ENCODE data around the gene CD99L2. TPM values are rescaled to one million over a fixed set of nuclear protein-coding genes. Genes with fewer than 3 reads are reported as not detected.

CD99L2 gene
- total RNA-seq, 1 experiment from 2014 or later: 9.4 TPM

DNA sequence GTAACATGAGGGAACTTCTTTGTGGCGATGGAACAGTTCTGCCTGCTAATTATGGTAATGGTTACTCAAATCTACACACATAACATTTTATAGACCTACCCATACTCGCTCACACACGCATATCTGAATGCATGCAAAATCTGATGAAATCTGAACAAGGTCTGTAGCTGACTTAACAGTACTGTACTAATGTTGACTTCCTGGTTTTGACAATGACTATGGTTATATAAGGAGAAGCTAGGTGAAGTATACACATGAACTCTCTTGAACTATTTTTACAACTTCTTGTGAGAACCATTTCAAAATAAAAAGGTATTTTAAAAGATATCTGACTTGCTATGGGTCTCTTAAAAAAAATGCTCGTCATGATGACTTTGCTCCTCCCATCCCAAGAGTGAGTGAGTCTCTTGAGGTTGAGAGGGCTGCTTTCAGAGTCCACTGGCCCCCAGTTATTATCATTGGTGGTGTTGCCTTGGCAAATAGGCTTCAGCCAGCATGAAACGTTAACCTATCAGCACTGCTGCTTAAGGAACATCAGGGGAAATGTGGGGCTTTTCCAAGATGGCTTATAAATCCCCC lies 105.4 kb downstream of the CD99L2 start (continued):
- TF ChIP-seq, protein P1, sequence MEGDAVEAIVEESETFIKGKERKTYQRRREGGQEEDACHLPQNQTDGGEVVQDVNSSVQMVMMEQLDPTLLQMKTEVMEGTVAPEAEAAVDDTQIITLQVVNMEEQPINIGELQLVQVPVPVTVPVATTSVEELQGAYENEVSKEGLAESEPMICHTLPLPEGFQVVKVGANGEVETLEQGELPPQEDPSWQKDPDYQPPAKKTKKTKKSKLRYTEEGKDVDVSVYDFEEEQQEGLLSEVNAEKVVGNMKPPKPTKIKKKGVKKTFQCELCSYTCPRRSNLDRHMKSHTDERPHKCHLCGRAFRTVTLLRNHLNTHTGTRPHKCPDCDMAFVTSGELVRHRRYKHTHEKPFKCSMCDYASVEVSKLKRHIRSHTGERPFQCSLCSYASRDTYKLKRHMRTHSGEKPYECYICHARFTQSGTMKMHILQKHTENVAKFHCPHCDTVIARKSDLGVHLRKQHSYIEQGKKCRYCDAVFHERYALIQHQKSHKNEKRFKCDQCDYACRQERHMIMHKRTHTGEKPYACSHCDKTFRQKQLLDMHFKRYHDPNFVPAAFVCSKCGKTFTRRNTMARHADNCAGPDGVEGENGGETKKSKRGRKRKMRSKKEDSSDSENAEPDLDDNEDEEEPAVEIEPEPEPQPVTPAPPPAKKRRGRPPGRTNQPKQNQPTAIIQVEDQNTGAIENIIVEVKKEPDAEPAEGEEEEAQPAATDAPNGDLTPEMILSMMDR (IDR thresholded peaks at IDR 0.05): no peak

DNA sequence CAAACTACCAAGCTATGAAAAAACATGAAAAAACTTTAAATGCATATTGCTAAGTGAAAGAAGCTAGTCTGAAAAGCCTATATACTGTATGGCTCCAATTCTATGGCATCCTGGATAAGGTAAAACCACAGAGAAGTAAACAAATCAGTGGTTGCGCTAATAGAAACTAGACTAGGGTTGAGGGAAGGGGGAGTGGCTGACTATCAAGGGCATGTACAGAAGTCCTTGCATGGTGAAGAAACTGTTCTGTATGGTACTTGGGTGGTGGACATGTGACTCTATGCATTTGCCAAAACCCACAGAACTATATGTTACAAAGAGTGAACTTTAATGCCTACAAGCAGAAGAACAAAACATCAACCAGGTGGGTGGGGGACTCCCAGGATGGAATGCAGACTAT lies 108.4 kb downstream of the CD99L2 start:
- ChIA-PET POLR2A (no interaction called here), CTCF (no interaction called here)
- DNase-seq (ENCODE audit: low spot score) (no peak), ATAC-seq (no peak)
- H3K27ac Mint-ChIP-seq: no peak overlapping the region
- TF ChIP-seq, protein P2, sequence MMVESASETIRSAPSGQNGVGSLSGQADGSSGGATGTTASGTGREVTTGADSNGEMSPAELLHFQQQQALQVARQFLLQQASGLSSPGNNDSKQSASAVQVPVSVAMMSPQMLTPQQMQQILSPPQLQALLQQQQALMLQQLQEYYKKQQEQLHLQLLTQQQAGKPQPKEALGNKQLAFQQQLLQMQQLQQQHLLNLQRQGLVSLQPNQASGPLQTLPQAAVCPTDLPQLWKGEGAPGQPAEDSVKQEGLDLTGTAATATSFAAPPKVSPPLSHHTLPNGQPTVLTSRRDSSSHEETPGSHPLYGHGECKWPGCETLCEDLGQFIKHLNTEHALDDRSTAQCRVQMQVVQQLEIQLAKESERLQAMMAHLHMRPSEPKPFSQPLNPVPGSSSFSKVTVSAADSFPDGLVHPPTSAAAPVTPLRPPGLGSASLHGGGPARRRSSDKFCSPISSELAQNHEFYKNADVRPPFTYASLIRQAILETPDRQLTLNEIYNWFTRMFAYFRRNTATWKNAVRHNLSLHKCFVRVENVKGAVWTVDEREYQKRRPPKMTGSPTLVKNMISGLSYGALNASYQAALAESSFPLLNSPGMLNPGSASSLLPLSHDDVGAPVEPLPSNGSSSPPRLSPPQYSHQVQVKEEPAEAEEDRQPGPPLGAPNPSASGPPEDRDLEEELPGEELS (CRISPR knock-in tag; IDR thresholded peaks at IDR 0.05): no peak
- TF ChIP-seq, protein P3, sequence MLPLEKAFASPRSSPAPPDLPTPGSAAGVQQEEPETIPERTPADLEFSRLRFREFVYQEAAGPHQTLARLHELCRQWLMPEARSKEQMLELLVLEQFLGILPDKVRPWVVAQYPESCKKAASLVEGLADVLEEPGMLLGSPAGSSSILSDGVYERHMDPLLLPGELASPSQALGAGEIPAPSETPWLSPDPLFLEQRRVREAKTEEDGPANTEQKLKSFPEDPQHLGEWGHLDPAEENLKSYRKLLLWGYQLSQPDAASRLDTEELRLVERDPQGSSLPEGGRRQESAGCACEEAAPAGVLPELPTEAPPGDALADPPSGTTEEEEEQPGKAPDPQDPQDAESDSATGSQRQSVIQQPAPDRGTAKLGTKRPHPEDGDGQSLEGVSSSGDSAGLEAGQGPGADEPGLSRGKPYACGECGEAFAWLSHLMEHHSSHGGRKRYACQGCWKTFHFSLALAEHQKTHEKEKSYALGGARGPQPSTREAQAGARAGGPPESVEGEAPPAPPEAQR (CRISPR knock-in tag; IDR thresholded peaks at IDR 0.05): no peak
- no peak for TF ChIP-seq FOXJ3 (CRISPR knock-in tag; IDR thresholded peaks at IDR 0.05; ENCODE audit: borderline replicate concordance)
- no peak for TF ChIP-seq FOXP1 (CRISPR knock-in tag; IDR thresholded peaks at IDR 0.05; ENCODE audit: borderline replicate concordance)
- no peak for TF ChIP-seq ESRRA (CRISPR knock-in tag; IDR thresholded peaks at IDR 0.05; ENCODE audit: borderline replicate concordance)
- TF ChIP-seq, protein P4, sequence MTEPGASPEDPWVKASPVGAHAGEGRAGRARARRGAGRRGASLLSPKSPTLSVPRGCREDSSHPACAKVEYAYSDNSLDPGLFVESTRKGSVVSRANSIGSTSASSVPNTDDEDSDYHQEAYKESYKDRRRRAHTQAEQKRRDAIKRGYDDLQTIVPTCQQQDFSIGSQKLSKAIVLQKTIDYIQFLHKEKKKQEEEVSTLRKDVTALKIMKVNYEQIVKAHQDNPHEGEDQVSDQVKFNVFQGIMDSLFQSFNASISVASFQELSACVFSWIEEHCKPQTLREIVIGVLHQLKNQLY (CRISPR knock-in tag; IDR thresholded peaks at IDR 0.05): no peak
- no peak for TF ChIP-seq ATF1 (CRISPR knock-in tag; IDR thresholded peaks at IDR 0.05)
- H3K36me3 Mint-ChIP-seq: peaks cover 47% of the 10 kb centered on the region
- H3K4me1 Mint-ChIP-seq: no peaks in the 10 kb centered on the region
- H3K4me3 Mint-ChIP-seq: no peak overlapping the region
- H3K27me3 Mint-ChIP-seq (ENCODE audit: low read depth): no peaks in the 10 kb centered on the region
- no peaks in the 10 kb centered on the region for H3K9me3 Mint-ChIP-seq

DNA sequence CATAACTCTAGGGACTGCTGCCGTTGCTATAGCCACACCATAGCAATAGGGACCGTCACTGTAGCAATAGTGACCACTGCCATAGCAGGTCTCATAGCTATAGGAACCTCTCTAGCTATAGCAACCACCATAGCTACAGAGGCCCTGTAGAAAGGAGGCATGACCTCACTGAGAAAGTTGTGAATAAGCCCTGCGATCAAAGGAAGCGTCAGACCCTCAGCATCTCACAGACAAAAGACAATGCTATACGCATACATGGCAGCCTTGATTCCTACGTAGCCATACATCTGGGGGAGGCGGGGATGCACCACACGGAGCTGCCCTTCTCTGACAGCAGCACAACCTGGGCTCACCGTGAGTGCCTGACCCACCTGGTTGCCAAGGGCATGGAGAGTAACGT lies 116.8 kb downstream of the CD99L2 start:
- no peak for ATAC-seq
- H3K27ac Mint-ChIP-seq: no peak overlapping the region
- no peak overlapping the region for H3K4me3 Mint-ChIP-seq
- ChIA-PET CTCF (interaction anchor here (1.6 kb wide), 1 partner anchor 10 kb away, joined by 11 read pairs; no protein-coding TSS in a partner anchor), POLR2A (no interaction called here)
- DNase-seq (ENCODE audit: low spot score): no peak
- no peaks in the 10 kb centered on the region for H3K9me3 Mint-ChIP-seq
- H3K36me3 Mint-ChIP-seq: 0 out of 2 replicates have a peak, but pooled peaks cover under 1% of the 10 kb centered on the region
- H3K4me1 Mint-ChIP-seq: peaks cover 27% of the 10 kb centered on the region
- H3K27me3 Mint-ChIP-seq (ENCODE audit: low read depth): no peaks in the 10 kb centered on the region
- TF ChIP-seq, protein P5, sequence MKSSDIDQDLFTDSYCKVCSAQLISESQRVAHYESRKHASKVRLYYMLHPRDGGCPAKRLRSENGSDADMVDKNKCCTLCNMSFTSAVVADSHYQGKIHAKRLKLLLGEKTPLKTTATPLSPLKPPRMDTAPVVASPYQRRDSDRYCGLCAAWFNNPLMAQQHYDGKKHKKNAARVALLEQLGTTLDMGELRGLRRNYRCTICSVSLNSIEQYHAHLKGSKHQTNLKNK (CRISPR knock-in tag; IDR thresholded peaks at IDR 0.05): no peak
- TF ChIP-seq, protein P6, sequence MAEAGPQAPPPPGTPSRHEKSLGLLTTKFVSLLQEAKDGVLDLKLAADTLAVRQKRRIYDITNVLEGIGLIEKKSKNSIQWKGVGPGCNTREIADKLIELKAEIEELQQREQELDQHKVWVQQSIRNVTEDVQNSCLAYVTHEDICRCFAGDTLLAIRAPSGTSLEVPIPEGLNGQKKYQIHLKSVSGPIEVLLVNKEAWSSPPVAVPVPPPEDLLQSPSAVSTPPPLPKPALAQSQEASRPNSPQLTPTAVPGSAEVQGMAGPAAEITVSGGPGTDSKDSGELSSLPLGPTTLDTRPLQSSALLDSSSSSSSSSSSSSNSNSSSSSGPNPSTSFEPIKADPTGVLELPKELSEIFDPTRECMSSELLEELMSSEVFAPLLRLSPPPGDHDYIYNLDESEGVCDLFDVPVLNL (CRISPR knock-in tag; IDR thresholded peaks at IDR 0.05; ENCODE audit: borderline replicate concordance, low read depth): no peak
- TF ChIP-seq, protein P7, sequence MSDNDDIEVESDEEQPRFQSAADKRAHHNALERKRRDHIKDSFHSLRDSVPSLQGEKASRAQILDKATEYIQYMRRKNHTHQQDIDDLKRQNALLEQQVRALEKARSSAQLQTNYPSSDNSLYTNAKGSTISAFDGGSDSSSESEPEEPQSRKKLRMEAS (CRISPR knock-in tag; IDR thresholded peaks at IDR 0.05): no peak
- TF ChIP-seq ZNF416 (CRISPR knock-in tag; IDR thresholded peaks at IDR 0.05) (no peak), CREM (CRISPR knock-in tag; IDR thresholded peaks at IDR 0.05) (no peak), CREB1 (CRISPR knock-in tag; IDR thresholded peaks at IDR 0.05) (no peak), FOXJ3 (CRISPR knock-in tag; IDR thresholded peaks at IDR 0.05; ENCODE audit: borderline replicate concordance) (no peak), ZNF232 (CRISPR knock-in tag; IDR thresholded peaks at IDR 0.05) (no peak), ZNF138 (CRISPR knock-in tag; conservative IDR thresholded peaks at IDR 0.05) (no peak), MYBL2 (CRISPR knock-in tag; IDR thresholded peaks at IDR 0.05) (no peak), TCF7 (CRISPR knock-in tag; IDR thresholded peaks at IDR 0.05; ENCODE audit: low read depth) (no peak)
- TF ChIP-seq, protein P8, sequence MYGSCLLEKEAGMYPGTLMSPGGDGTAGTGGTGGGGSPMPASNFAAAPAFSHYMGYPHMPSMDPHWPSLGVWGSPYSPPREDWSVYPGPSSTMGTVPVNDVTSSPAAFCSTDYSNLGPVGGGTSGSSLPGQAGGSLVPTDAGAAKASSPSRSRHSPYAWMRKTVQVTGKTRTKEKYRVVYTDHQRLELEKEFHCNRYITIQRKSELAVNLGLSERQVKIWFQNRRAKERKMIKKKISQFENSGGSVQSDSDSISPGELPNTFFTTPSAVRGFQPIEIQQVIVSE (CRISPR knock-in tag; IDR thresholded peaks at IDR 0.05; ENCODE audit: borderline replicate concordance): no peak
- TF ChIP-seq, protein P3 (CRISPR knock-in tag; IDR thresholded peaks at IDR 0.05): no peak
- TF ChIP-seq, protein P9, sequence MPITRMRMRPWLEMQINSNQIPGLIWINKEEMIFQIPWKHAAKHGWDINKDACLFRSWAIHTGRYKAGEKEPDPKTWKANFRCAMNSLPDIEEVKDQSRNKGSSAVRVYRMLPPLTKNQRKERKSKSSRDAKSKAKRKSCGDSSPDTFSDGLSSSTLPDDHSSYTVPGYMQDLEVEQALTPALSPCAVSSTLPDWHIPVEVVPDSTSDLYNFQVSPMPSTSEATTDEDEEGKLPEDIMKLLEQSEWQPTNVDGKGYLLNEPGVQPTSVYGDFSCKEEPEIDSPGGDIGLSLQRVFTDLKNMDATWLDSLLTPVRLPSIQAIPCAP (CRISPR knock-in tag; IDR thresholded peaks at IDR 0.05): no peak
